ENCODE measurements around the gene DEAF1. TPM values are rescaled to one million over a fixed set of nuclear protein-coding genes. Genes with fewer than 3 reads are reported as not detected.

The DEAF1 gene
- total RNA-seq, 3 donors from 2014 or later, result 53.1 to 59.6 (median 54.5) TPM

DNA sequence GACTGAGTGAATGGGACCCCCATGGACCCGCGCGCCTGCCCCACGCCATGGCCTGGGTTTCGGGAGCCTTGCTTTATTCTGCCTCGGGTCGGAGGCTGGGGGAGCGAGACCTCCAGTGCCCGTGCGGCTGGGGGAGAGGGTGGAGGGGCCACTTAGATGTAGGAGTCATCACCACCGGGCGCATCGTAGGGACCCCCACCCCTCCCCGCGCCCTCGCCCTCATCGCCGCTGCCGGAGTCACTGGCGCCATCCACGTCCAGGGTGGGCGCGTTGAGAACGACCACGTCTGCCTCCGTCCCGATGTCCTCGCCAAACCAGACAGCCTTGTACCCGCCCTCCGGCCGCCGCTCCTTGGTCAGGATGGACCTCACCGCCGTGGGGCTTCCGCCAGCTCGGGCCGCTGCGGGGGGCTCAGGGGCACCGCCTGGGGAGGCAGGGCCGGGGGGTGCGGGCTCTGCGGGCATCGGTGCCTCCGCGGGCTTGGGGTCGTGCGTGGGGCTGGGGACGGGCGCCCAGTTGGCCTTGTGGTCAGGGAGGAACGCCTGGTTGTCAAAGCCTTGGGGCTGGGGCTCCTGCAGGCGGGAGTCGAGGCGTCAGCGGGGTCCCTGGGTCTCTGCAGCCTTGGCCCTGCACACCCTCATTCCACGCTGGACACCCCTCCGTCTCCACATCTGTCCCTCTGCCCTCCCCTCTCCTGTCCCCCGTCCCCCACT, 77.7 kb downstream of the DEAF1 start:
- Mint-ChIP-seq H3K4me3 (no peak overlapping the region), H3K27me3 (ENCODE audit: low read depth) (no peaks in the 10 kb centered on the region), H3K36me3 (ENCODE audit: insufficient read depth) (peaks cover under 1% of the 10 kb centered on the region), H3K4me1 (ENCODE audit: low read depth) (peaks cover 15% of the 10 kb centered on the region), H3K9me3 (no peaks in the 10 kb centered on the region)
- DNase-seq, result no peak
- no peak for ATAC-seq

DNA sequence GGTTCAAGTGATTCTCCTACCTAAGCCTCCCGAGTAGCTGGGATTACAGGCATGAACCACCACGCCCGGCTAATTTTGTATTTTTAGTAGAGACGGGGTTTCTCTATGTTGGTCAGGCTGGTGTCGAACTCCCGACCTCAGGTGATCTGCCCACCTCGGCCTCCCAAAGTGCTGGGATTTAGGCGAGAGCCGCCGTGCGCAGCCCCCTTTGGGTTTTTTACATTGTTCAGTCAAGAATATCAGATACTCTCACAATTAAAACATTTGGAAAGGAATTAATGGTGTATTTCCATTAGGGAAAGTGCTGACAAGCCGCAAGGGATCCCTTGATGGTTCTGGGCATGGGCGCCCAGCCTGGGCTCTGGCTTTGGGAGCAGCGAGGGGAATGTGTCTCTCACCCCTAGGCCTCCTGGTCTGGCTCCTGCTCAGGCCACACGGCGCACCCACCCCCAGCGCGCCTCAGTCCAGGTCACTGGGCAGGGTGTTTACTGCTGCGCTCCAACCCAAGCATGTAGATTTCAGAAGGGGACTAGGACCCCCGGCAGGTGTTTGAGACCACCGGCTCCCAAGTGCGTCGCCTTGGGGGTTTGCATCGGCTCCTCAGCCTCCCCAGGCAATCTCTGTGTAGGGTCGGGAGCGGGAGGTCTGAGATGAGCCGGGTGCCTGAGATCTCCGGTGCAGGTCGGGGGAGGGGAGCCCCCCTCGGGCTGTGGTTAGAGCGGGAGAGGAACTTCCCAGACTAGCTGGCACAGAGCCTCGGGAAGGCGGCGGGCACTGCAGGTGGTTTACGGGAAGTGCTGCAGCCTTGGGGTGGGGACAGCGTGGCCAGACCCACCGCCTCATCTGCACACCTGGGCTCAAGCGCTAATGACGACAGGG, 78.5 kb downstream of the DEAF1 start:
- Mint-ChIP-seq H3K4me3 (peak overlapping the region; percentile 84), H3K9me3 (no peaks in the 10 kb centered on the region), H3K27me3 (ENCODE audit: low read depth) (no peaks in the 10 kb centered on the region), H3K36me3 (ENCODE audit: insufficient read depth) (peaks cover 5% of the 10 kb centered on the region), H3K4me1 (ENCODE audit: low read depth) (peaks cover 15% of the 10 kb centered on the region)
- no peak for DNase-seq
- no peak for ATAC-seq

DNA sequence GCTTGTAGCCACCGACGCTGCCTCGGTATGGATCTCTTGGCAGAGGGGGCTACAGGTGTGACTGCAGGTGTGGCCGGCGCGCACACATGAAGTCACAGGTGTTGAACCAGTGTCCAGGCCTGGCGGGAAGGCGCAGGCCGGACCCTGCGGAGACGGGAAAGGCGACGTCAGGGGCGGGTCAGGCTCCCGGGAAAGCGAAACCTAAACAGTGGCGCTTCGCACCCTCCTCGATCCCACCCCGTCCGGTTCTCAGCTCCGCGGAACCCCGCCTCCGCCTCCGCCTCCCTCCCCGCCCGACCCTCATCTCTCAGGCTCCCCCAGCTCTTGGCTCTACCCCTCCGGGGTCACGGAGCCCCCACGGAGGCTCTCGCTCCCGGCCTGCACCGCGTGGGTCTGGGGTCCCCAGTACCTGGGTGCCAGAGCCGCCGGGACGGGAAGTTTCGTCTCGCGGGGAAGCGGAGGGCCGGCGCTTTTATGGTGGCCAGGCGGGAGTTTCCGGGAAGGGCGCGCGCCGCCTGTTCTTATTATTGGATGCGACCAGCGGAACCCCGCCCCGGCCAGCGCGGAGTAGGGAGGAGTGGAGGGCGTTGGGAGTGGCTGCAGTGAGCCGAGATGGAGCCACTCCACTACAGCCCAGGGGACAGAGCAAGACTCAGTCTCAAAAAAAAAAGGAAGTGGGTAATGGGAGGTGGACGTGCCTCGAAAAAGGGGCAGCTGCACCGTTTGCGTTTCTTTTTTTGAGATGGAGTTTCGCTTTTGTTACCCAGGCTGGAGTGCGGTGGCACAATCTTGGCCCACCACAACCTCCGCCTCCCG, 79.3 kb downstream of the DEAF1 start, which contains the start of gene IRF7:
TSS of gene IRF7 (minus strand) at position 447 of the 816 bp plus-strand sequence. CDS start 586 bp downstream, outside the sequence.
- DNase-seq (peak; percentile 75), ATAC-seq (peak; percentile 73)
- peaks cover 15% of the 10 kb centered on the region for H3K4me1 Mint-ChIP-seq (ENCODE audit: low read depth)
- peaks cover 6% of the 10 kb centered on the region for H3K36me3 Mint-ChIP-seq (ENCODE audit: insufficient read depth)
- H3K9me3 Mint-ChIP-seq, result no peaks in the 10 kb centered on the region
- peak within 1 kb of the TSS; percentile 84 for H3K4me3 Mint-ChIP-seq
- H3K27me3 Mint-ChIP-seq (ENCODE audit: low read depth), result no peaks in the 10 kb centered on the region

DNA sequence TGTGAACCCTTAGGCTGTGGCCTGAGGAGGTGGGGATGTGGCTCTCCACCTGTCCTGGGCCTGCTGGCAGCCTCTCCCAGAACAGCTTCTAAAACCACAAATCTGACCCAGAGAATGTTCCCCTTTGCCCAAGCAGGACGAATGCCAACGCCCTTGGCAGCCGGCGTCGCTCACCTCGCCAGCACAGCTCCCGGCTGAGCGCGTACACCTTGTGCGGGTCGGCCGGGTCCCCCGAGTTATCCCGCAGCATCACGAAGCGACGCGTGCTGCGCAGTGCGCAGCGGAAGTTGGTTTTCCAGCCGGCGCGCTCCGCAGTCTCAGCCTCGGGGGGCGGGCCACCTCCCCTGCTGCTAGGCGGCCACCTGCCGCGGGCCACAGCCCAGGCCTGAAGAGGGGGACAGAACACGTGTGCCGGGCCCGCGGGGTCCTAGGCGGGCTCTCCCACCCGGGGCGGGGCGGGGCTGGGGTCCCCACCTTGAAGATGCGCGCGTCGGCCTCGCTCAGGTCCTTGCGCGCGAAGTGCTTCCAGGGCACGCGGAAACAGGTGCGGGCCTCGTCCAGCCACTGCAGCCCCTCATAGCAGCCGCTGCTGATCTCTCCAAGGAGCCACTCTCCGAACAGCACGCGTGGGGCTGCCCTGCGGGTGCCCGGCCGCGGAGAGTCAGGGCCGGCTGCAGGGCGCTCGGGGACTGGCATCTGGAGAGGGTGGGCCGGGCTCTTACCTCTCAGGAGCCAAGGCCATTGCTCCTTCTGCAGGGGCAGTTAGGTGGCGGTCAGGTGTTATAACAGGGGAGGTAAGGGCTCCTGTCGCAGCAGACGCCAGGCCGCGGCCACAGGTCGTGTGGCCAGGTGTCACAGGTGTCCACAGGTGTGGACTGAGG, 80.2 kb downstream of the DEAF1 start:
- no peak for ATAC-seq
- Mint-ChIP-seq H3K4me1 (ENCODE audit: low read depth) (peaks cover 15% of the 10 kb centered on the region), H3K9me3 (no peaks in the 10 kb centered on the region), H3K36me3 (ENCODE audit: insufficient read depth) (peaks cover 7% of the 10 kb centered on the region), H3K4me3 (peak overlapping the region; percentile 84), H3K27me3 (ENCODE audit: low read depth) (no peaks in the 10 kb centered on the region)
- no peak for DNase-seq

DNA sequence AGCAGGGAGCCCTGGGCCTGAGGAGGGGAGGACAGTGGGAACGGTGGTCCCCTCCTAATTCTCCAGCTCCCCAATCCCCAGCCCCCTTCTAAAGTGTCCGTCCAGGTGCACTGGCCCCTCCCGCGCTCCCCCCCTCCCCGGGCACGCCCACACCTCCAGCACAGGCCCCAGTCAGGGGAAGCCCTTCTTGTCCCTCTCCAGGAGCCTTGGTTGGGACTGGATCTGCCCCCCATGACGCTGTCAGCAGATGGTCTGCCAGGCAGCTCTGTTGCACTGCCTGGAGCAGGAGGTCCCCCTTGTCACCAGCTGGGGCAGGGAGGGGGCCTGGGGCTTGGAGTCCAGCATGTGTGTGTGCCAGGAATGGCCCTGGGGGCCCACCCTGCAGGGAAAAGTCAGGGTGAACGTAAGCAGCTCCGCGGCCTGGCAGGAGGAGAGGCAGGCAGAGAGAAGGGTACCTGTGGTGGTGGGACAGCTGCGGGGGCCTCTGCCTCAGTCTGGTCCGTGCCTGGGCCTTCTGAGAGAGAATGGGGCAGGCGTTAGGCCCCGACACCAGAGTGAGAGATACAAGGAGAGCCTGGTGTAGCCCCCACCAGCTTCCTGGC, 80.9 kb downstream of the DEAF1 start:
- Mint-ChIP-seq H3K36me3 (ENCODE audit: insufficient read depth) (peaks cover 7% of the 10 kb centered on the region), H3K4me3 (peak overlapping the region; percentile 73), H3K4me1 (ENCODE audit: low read depth) (peaks cover 15% of the 10 kb centered on the region), H3K9me3 (no peaks in the 10 kb centered on the region), H3K27me3 (ENCODE audit: low read depth) (no peaks in the 10 kb centered on the region)
- ATAC-seq (no peak), DNase-seq (no peak)

DNA sequence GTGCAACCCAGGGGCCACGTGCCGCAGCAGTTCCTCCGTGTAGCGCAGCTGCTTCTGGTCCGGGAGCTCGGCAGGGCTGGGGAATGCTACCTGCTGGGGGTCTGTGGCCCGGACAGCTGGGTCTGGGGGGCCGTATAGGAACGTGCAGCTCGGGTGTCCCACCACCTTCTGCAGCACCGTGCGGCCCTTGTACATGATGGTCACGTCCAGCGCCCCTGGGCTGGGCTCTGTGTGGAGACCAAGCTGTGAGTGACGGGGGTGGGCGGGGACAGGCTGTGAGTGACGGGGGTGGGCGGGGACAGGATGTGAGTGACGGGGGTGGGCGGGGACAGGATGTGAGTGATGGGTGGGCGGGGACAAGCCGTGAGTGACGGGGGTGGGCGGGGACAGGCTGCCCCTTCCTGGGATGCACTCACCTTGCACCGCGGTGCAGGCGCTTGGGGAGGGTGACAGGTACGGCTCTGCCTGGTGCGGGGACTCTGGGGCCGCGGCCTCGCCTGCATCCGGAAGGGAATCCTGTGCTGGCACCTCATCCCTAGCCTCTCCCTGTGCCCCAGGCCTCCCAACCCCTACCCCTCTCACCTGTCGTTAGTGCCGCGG, 81.6 kb downstream of the DEAF1 start:
- Mint-ChIP-seq H3K9me3 (no peaks in the 10 kb centered on the region), H3K36me3 (ENCODE audit: insufficient read depth) (peaks cover 7% of the 10 kb centered on the region), H3K27me3 (ENCODE audit: low read depth) (no peaks in the 10 kb centered on the region), H3K4me3 (peak overlapping the region; percentile 26), H3K4me1 (ENCODE audit: low read depth) (peaks cover 15% of the 10 kb centered on the region)
- DNase-seq (peak; percentile 87), ATAC-seq (peak; percentile 33 to 47)

DNA sequence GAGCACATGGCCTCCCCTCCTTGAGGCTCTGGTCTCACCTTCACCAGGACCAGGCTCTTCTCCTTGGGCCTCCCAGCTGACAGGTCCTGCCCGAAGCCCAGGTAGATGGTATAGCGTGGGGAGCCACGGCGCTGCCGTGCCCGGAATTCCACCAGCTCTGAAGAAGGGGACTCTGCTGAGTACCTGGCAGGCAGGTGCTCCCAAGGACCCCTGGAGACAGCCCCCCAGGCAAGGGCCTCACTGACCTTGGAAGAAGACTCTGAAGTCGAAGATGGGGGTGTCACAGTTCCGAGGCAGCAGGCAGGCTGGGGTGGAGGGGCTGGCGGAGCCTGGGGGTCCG, 82.1 kb downstream of the DEAF1 start:
- H3K9me3 Mint-ChIP-seq, result no peaks in the 10 kb centered on the region
- peaks cover 7% of the 10 kb centered on the region for H3K36me3 Mint-ChIP-seq (ENCODE audit: insufficient read depth)
- no peak for DNase-seq
- H3K4me3 Mint-ChIP-seq, result no peak overlapping the region
- ATAC-seq, result no peak
- peaks cover 15% of the 10 kb centered on the region for H3K4me1 Mint-ChIP-seq (ENCODE audit: low read depth)
- H3K27me3 Mint-ChIP-seq (ENCODE audit: low read depth), result no peaks in the 10 kb centered on the region

DNA sequence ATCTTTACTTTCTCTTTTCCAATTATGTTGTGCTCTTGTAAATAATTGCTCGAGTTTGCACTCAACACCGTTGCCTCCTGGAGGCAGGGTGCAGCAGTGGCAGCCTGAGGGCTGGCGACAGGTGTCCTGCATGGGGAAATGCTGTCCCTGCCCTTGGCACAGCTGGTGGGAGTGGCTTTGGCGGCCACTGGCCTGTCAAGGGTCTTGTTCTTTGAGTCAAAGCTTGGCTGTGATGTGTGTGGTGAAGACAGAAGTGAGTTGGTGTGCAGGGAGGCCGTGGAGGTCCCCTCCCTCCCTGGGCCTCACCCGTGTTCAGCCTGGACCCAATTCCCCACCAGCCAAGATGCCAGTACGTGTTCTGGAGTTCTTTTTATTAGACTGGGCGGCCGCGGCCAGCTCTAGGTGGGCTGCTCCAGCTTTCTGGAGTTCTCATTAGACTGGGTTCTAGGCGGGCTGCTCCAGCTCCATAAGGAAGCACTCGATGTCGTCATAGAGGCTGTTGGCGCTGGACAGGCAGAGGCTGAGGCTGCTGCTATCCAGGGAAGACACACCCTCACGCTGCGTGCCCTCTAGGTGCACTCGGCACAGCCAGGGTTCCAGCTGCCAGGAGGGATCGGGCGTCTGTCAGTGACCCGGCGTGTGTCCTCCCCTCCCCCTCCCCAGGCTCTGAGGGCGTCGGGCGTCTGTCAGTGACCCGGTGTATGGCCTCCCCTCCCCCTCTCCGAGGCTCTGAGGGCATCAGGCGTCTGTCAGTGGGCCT, 82.6 kb downstream of the DEAF1 start:
- no peaks in the 10 kb centered on the region for H3K27me3 Mint-ChIP-seq (ENCODE audit: low read depth)

DNA sequence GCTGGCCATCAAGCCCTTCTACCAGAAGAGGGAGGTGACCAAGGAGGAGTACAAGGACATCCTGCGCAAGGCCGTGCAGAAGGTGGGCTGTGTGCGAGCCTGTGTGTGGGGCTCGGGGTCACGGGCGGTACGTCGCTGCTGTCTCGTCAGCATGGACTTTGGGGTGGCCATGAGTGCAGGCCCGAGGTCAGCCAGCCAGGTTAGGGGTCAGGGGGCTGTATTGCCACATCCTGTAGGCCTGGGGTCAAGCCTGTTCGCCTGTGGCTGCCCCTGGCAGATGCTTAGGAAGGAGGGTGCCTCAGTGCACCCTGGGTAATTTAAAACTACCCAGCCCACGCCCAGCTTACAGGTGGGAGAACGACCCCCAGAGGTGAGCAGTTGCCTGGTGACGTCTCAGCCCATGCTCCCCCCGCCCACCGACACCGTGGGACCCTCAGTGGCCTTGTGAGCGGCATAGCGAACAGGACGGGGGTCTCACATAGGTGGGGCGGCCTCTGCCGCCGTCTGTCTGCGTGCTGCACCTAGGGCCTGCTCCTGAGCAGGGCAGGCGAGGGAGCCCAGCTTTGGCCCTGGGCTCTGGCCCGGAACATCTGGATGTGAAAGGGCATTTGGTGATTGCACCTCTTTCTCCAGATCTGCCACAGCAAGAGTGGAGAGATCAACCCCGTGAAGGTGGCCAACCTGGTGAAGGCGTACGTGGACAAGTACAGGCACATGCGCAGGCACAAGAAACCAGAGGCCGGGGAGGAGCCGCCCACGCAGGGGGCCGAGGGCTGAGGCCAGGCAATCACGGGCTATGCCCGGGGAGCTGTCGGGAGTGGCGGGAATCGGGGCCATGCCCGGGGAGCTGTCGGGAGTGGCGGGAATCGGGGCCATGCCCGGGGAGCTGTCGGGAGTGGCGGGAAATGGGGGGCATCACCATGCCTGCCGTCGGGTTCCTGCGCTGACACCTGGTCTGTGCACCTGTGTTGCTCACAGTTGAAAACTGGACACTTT, 83.7 kb downstream of the DEAF1 start:
- H3K36me3 Mint-ChIP-seq (ENCODE audit: insufficient read depth), result peaks cover 14% of the 10 kb centered on the region
- no peak overlapping the region for H3K4me3 Mint-ChIP-seq
- DNase-seq (no peak), ATAC-seq (no peak)
- H3K27me3 Mint-ChIP-seq (ENCODE audit: low read depth), result no peaks in the 10 kb centered on the region
- H3K4me1 Mint-ChIP-seq (ENCODE audit: low read depth), result peaks cover 14% of the 10 kb centered on the region
- no peaks in the 10 kb centered on the region for H3K9me3 Mint-ChIP-seq

More for the DNA sequence above, 82.6 kb downstream of the DEAF1 start:
- H3K4me1 Mint-ChIP-seq (ENCODE audit: low read depth), result peaks cover 15% of the 10 kb centered on the region
- peak overlapping the region; percentile 54 for H3K4me3 Mint-ChIP-seq
- no peaks in the 10 kb centered on the region for H3K9me3 Mint-ChIP-seq
- ATAC-seq, result no peak
- peaks cover 7% of the 10 kb centered on the region for H3K36me3 Mint-ChIP-seq (ENCODE audit: insufficient read depth)
- DNase-seq, result no peak

DNA sequence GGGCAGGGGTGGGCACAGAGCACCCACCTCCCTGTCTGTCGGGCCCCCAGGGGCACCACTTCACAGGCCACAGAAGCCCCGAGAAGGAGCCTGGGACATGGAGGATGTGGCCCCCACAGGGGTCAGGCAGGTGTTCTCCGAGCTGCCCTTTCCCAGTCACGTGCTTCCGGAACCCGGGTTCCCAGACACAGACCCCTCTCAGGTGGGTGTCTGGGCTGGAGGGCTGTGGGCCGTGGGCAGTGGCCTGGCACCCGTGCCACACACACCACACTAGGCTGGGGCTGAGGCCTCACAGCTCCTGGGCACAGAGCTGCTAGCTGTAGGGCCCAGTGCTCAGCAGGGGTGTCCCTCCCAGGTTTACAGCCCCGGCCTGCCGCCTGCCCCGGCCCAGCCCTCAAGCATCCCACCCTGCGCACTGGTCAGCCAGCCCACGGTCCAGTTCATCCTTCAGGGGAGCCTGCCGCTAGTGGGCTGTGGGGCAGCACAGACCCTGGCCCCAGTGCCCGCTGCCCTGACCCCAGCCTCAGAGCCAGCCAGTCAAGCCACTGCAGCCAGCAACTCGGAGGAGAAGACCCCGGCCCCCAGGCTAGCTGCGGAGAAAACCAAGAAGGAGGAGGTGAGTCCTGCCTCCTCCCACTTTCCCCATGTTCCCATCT, 84.7 kb downstream of the DEAF1 start:
- Mint-ChIP-seq H3K4me1 (ENCODE audit: low read depth) (peaks cover 10% of the 10 kb centered on the region), H3K9me3 (no peaks in the 10 kb centered on the region), H3K27me3 (ENCODE audit: low read depth) (no peaks in the 10 kb centered on the region), H3K4me3 (no peak overlapping the region), H3K36me3 (ENCODE audit: insufficient read depth) (peaks cover 14% of the 10 kb centered on the region)
- ATAC-seq (no peak), DNase-seq (no peak)

DNA sequence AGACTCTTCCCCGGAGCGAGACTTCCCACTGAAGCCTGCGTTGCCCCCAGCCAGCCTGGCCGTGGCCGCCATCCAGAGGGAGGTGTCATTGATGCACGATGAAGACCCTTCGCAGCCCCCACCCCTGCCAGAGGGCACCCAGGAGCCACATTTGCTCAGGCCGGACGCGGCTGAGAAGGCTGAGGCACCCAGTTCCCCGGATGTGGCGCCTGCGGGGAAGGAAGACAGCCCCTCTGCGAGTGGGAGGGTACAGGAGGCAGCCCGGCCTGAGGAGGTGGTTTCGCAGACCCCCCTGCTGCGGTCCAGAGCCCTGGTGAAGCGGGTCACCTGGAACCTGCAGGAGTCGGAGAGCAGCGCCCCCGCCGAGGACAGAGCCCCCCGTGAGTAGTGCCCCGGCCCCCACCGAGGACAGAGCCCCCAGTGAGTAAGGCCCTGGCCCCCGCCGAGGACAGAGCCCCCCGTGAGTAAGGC, 85.6 kb downstream of the DEAF1 start:
- no peaks in the 10 kb centered on the region for H3K9me3 Mint-ChIP-seq
- no peak overlapping the region for H3K4me3 Mint-ChIP-seq
- peaks cover 6% of the 10 kb centered on the region for H3K4me1 Mint-ChIP-seq (ENCODE audit: low read depth)
- no peak for ATAC-seq
- DNase-seq, result no peak
- H3K36me3 Mint-ChIP-seq (ENCODE audit: insufficient read depth), result peaks cover 18% of the 10 kb centered on the region
- no peaks in the 10 kb centered on the region for H3K27me3 Mint-ChIP-seq (ENCODE audit: low read depth)

Measured in activated T-cell treated with anti-CD3 and anti-CD28 coated beads, Interleukin-2, amount 50 U/mL, for 4 hours (primary cell).